Testis (tissue), 2 donors: Measurements from ENCODE around the gene ZFPM1.

Experiments used
- POLR2A ChIP-seq: fragments of 450-650 bp; IDR thresholded peaks from one replicate; pipeline ENCODE4 v1.6.1; 2017; ENCODE audit warnings: antibody characterized with exemption, mild to moderate bottlenecking, moderate library complexity
- TF ChIP-seq, protein P1 (sequence below), 3 experiments: fragments of 450-650 bp in 2 of 3; fragments of 200-600 bp in 1 of 3; sonication (generic) in 1 of 3; IDR thresholded peaks; one replicate each; pipeline ENCODE4 v1.5.1; 2016 to 2019; ENCODE audit warnings: antibody characterized with exemption in 3 of 3, mild to moderate bottlenecking in 2 of 3, moderate library complexity in 1 of 3

DNA sequence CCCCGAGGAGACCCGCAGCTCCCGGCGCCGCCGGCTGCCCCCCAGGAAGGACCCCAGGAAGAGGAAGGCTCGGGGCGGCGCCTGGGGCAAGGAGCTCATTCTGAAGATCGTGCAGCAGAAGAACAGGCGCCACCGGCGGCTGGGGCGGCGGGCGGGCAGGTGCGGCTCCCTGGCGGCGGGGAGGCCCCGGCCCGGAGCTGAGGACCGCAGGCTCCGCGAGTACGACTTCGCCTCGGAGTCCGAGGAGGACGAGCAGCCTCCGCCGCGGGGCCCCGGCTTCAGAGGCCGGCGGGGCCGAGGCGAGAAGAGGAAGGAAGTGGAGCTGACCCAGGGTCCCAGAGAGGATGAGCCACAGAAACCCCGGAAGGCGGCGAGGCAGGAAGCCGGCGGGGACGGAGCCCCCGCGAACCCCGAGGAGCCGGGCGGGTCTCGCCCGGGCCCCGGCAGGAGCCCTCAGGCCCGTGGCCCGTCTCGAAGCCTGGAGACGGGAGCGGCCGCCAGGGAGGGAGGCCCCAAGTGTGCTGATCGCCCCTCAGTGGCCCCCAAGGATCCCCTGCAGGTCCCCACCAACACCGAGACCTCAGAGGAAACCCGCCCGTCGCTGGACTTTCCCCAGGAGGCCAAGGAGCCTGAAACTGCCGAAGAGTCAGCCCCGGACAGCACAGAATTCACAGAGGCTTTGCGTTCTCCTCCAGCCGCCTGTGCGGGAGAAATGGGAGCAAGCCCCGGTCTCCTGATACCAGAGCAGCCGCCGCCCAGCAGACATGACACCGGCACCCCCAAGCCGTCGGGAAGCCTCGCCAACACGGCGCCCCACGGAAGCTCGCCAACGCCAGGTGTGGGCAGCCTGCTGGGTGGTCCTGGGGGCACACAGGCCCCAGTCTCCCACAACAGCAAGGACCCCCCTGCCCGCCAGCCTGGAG is 22.3 kb upstream of the ZFPM1 start:
- TF ChIP-seq, protein P1, sequence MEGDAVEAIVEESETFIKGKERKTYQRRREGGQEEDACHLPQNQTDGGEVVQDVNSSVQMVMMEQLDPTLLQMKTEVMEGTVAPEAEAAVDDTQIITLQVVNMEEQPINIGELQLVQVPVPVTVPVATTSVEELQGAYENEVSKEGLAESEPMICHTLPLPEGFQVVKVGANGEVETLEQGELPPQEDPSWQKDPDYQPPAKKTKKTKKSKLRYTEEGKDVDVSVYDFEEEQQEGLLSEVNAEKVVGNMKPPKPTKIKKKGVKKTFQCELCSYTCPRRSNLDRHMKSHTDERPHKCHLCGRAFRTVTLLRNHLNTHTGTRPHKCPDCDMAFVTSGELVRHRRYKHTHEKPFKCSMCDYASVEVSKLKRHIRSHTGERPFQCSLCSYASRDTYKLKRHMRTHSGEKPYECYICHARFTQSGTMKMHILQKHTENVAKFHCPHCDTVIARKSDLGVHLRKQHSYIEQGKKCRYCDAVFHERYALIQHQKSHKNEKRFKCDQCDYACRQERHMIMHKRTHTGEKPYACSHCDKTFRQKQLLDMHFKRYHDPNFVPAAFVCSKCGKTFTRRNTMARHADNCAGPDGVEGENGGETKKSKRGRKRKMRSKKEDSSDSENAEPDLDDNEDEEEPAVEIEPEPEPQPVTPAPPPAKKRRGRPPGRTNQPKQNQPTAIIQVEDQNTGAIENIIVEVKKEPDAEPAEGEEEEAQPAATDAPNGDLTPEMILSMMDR (IDR thresholded peaks at IDR 0.05), result no peak
- no peak for TF ChIP-seq POLR2A
